ENCODE data around the gene METTL22.

The METTL22 gene, protein sequence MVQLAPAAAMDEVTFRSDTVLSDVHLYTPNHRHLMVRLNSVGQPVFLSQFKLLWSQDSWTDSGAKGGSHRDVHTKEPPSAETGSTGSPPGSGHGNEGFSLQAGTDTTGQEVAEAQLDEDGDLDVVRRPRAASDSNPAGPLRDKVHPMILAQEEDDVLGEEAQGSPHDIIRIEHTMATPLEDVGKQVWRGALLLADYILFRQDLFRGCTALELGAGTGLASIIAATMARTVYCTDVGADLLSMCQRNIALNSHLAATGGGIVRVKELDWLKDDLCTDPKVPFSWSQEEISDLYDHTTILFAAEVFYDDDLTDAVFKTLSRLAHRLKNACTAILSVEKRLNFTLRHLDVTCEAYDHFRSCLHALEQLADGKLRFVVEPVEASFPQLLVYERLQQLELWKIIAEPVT

DNA sequence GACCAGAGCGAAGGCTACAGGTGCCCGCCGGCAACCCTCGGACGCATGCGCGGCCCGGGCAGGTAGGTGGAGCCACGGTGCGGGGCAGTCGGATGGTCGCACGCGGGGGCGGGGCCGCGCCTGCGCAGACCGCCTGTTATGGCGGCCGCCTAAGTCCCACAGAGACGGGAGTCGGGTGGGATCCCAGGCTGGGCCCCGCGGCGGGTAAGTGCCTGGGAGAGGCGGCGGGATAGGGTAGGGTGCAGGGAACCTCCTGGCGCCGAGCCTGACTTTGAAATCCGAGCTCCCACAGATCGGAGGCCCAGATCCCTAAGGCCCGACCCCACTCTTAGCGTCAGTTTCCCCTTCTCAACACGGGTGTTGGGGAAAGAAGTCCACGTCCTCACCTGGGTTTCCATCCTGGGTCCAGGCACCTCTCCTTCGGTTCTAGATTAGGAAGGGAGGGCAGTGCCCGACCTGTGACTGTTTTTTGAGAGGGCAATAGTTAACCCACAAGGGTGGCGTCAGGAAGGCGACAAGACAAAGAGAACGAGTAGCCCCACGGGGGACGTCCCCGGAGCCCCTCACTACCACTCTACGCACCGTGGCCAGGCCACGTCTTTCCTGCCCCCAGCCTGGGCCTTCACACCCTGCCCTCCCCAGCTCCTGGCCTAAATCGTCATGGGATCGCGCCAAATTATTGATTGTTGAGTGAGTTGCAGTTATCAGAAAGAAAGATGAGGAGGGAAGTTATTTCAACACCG is at the start of gene METTL22:
Gene METTL22, plus strand, starts transcription at position 127 of the 743 bp plus-strand sequence. CDS start 3,968 bp downstream, outside the sequence.
- DNase-seq: peak; percentile 89

DNA sequence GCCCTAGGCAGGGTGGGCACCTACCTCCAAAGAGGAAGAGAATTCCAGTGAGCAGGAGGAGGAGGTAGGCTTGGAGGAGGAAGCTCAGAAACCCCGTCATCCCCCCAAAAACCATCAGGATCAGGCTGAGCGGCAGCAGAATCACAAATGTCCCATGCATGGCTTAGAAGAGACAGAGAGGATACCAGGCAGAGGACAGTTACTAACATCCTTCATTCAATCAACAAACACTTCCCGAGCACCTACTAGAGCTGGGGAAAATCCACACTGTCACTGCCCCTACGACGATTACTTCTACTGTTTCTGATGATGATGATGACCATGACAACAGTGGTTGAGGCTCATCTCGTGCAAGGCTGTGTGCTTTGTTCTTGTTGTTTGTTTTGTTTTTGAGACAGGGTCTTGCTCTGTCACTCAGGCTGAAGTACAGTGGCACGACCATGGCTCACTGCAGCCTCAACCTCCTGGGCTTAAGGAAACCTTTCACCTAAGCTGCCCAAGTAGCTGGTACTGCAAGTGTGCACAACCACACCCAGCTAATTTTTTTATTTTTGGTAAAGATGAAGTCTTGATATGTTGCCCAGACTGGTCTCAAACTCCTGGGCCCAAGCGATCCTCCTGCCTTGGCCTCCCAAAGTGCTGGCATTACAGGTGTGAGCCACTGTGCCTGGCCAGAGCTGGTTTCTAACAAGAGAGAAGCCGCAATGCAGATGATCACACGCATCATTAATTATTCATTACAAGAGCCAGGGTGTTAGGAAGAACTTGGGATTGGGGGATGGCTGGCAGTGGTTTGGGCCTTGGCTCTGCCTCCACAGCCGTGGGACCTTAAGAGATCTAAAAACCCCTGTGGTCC is 49.2 kb upstream of the METTL22 start:
- DNase-seq: no peak

DNA sequence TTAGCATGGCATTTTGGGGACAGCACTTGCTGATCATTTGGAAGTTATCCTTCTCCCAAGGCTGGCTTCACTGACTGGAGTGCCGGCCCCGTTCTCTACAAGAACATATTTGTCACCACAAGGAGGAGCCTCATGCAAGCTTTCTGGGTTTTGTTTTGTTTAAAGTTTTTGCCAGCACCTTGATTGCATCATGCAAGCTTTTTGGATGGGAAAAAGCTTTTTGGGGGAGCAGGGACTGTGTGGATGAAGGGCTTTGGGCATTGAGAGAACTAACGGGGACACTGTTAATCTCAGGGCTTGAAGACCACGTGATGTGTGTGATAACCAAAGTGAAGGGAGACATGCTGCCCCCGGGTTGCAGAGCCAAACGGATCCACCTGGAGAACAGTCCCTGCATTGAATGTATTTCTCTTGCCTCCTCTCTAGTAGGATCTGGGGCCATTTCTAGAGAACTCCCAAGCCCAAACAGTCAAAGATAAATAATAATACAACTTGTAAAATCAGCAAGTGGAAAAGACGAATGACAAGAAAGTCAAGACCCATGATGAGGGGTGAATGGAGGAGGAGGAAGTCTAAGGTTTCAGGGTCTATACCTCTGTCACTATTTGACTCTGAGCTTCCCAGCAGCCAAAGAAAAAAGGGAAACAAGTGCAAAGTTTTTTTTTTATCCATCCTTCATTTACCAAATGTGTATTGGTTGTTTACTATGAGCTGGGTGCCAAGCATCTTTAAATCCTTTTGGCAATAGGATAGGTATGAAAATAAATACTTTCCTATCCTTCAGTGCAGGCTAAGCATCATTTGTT is 48.4 kb upstream of the METTL22 start:
- no peak for DNase-seq

DNA sequence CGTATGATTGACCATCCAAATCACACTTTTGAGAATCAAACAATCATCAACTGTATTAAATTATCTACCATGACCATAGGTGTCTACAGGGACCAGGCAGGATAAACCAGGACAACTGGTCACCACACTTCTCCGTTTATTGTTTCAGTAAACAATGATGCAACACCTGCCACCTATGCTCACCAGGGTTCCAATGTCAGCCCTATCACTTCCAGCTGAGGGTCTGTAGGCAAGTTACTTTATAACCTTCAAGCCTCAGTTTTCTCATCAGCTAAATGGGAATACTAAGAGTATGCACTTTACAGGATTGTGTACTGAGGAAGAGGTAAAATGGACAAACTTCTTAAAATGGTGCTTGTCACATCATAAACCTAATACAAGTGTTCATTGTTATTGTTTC is 46.1 kb upstream of the METTL22 start:
- no peak for DNase-seq

DNA sequence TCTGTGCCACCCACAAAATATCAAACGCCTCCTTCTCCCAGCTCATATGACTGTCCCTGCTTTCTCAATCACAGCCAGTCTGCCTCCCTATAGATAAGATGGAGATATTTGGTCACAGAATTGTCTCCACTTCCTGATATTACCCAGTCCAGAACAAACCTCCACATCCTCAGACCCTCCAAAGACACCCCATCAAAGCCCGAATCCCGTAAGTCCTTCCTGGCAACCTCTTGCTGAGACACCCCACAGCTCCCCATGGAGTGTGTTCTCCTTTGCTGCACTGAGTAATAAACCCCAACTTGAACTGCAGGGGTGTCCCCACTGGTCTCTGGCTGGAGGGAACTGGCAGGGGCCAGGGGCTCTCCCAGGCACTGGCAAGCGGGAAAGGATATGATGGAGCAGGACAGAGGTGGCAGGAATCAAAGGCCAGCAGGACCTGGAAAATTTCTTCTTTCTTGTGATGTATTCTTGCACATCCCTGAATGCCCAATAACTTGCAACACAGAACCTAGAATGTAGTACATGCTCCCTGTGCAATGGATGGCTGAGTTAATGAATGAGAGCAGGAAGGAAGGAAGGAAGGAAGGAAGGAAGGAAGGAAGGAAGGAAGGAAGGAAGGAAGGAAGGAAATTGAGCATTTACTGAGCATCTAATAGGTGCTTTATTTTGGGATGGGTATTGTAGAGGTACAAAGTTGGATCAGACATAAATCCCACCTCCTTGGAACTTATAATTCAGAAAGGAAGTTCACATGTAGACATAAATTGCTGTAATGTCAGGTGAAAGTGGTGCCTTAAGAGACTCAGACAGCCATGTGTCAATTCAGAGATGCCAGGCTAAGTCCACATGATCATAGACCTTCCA is 45.1 kb upstream of the METTL22 start:
- no peak for DNase-seq

DNA sequence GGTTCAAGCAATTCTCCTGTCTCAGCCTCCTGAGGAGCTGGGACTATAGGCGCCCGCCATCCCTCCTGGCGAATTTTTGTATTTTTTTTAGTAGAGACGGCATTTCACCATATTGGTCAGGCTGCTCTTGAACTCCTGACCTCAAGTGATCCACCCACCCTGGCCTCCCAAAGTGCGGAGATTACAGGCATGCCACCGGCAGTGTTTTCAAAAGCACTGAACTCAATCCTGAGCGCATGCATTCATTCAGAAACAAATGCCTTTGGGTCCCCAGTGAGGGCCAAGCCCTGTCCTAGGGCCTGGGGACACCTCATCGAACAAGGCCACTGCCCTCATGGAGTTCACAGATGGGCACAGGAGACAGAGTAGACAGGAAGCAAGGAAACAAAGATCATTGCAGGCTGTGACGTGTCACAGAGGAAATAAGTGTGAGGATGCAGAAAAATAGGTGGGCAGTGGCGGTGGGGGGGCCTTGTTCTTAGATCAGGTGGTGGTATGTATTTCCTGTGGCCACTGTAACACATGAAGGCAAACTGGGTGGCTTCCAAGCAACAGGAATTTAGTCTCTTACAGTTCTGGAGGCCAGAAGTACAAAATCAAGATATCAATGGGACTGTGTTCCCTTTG is 43.7 kb upstream of the METTL22 start:
- DNase-seq: no peak

DNA sequence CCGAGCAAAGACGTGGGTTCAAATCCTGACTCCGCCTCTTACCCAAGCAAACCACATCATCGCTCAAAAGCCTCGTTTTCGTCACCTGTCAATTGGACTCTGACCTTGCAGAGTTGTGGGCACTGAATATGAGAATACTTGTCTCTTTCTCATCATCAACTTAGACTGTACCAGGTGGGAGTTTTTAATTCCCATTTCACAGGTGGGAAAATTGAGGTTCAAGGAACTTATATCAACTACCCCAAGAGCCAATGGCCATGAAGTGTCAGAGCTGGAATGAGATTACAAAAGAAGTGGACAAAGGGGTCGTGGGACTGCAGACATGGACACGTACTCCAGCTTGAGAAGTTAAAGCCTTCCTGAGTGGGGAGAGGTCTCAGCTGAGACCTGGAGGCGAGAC is 41.9 kb upstream of the METTL22 start:
- no peak for DNase-seq

DNA sequence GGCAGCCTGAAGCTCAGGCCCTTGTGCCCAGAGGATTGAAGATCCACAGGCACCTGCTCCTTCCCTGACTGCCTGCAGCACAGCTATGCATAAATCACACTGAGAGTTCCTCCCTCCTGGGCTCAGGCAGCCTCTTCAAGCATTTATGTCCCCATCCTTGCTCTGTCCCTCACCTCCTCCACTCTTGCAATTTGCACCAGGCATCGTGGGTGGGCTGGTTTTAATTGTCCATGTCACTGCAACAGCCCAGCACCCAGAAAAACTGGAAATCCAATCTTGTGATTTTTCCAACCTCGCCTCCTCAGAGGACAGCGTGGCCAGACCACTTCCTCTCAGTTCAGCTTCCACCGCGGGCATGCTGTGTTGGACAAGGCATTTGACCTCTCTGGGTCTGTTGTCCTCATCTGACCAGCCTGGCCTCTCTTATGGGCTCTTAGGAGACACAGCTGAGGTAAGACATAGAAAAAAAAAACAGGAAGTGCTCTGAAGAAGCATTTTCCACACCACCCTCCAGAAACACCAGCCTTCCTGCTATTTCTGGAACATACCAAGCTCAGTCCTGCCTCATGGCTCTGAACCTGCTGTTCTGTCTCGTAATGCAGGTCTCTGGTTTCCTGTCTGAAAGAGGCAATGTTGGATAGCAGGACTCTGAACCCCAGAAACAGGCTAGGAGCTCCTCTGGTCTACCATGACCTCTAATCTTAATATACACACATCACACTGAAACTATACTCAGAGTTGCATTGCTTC is 39.5 kb upstream of the METTL22 start:
- DNase-seq: no peak

DNA sequence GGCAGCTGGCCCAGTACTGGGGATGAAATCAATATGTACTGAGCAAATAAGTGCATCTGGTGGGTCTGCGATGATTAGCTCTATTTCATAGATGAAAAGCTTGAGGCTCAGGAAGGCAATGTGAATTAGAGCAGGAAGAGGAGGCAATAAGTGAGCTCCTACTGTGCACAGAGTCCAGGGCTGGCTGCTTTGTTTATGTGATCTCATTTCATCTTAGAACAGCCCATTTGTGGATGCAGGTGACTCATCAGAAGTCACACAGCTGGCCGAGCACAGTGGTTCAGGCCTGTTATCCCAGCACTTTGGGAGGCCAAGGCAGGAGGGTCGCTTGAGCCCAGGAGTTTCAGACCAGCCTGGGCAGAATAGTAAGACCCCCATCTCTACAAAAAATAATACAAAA is 38.3 kb upstream of the METTL22 start:
- no peak for DNase-seq

DNA sequence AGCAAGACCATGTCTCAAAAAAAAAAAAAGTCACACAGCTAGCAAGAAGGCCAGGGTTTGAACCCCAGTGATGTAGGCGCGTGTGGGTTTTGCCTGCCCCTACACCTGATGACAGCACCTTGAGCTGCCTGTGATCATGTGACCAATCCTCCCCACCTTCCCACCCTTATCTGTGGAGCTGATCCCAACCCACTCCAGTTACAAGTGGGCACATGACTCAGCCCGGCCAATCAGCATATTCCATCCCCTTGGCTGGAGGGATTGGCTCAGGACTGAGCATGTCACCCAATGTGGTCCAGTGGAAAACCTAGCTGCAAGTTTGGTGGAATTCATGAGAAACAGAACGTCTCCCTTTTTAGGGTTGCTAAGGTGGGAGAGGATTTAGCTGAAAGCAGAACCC is 37.8 kb upstream of the METTL22 start:
- no peak for DNase-seq

DNA sequence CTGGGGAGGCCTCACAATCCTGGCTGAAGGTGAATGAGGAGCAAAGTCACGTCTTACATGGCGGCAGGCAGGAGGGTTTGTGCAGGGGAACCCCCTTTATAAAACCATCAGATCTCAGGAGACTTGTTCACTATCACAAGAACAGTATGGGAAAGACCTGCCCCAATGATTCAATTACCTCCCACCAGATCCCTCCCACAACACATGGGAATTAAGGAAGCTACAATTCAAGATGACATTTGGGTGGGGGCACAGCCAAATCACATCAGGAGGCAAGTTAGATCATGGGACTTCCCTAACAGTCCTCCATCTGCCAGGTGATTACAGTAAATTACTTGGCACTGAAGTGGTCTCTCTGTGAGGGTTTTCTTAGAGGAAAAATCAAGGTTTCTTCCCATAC is 36.5 kb upstream of the METTL22 start:
- DNase-seq: no peak

DNA sequence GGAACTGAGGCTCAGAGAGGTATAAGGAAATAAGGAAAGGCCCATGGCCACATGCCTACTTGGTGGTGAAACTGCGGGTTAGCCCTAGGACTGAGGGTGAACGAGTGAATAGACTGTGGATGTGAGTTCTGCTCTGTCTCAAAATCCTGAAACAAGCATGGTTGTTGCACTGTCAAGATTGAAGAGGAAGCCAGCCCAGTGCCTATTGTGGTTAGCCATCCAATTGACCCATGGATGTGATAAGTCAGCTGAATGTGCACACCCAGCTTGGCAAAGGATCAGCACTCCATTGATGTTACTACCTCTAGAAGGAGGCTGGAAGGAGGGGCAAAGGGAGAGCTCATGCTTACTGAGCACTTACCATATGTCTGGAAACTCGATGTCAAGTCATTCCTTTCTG is 35.6 kb upstream of the METTL22 start:
- no peak for DNase-seq

DNA sequence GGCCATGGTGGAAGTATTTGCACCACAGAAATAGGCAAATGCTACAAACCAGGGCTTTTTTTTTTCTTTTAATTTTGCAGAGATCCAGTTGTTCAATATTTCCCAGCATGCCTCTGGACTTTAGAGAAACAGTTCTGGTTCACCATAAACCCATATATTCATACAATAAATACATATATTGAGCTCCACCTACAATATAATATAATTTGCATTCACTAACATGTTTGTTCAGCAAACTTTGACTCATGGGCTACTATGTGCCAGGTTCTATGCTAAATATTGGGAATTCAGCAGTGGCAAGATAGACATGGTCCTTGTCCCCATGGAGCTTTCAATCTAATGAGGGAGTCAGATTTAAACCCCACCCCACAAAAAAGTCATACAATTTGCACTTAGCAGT is 34.4 kb upstream of the METTL22 start:
- no peak for DNase-seq

DNA sequence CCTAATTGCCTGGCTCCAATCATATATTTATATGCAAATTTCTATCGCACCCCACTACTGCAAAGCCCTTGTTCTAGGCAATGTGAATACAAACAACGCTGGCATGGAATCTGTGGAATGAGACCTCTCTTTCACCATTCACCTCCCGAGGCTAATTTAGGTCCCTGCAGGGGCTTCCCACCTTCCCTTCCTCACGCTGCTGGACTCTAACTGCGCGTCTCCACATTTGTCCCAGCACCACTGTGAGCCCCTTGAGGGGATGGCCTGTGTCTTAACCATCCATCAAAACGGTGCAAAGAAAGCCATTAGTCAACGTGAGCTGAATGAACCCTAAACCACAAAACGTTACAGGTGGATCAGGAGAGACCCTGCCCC is 32.8 kb upstream of the METTL22 start:
- no peak for DNase-seq

DNA sequence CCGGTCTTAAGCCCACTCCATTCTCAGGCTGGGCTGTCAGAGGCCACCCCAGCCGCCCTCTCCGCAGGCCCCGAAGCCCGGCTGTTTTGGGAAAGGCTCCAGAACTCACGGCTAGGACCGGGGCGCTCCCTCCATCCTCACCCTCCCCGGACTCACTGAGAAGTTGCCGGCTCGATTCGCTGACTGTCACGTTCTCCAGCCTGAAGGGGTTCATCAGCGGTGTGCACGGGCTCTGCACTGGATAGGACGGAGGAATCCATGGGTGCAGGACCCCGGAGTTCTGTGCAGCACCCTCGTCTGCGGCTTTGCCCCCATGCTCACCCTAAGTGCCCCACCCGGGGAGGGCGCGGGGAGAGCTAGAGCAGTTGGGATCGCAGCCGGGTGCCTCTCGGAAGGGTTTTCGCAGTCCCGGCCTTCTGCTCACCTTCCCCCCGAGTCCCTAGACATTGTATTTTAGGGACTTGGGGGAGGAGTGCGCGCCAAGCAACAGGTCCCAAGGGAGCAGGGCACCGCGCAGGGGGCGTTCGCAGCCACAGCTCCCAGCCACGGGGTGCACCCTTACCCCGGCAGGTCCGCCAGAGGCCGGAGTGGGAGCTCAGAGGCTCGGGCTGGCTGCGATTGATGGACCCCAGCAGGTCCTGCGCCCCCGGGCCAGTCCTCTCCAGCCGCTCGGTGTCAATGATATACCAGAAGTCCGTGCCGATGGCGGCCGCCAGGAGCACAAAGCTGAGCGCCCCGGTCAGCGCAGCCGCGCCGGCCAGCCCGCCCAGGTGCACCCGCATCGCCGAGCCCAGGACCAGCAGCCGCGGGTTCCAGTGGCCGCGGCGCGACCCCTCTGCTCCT is 32.2 kb upstream of the METTL22 start:
- DNase-seq: no peak

DNA sequence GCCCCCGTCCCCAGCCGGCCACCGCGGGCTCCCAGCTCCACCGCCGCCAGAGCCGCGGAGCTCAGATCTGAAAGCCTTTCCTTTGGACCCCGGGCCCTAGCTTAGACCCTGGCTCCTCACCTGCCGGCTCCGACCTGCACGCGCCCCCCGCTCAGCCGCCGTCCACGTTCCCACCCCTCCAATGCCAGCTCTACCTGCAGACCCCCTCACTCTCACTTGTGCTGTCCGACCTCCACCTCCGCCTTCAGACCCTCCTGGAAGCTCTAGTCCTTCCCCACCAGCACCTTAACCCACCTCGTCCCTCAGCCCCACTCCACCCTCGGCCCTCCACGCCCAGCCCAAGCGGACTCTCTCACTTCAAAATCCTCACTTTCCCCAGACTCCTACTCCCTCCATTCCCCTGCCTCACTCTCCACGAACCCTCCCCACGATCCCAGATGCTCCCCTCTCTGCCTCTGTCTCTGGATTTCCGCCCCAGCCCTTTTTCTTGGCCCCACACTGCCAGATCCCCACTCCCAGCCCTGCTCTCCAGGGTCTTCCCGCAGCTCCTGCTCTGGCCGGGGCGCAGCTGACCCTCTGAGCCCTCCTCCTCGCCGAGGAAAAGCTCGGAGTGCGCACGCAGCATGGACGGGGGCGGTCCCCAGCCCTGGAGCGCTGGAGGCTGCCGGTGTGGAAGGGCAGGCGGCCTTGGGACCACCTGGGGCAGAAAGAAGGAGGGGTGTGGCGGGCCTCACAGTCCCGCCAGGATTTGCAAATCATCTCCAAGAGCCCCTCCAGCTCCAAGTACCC is 31.4 kb upstream of the METTL22 start, which contains the start of gene TMEM114:
Gene TMEM114, minus strand, starts transcription at position 612 of the 789 bp plus-strand sequence. CDS start 673 bp downstream, outside the sequence.
- no peak for DNase-seq

DNA sequence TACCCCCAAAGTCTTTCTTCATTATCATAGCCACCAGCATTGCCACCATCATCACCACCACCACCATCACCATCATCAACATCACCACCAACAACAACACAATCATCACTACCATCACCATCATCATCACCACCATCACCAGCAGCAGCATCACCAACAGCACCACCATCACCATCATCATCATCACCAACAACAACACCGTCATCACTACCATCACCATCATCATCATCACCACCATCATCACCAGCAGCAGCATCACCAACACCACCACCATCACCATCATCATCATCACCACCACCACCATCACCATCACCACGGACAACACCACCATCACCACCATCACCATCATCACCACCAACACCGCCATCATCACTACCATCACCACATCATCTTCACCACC is 30.7 kb upstream of the METTL22 start:
- no peak for DNase-seq

DNA sequence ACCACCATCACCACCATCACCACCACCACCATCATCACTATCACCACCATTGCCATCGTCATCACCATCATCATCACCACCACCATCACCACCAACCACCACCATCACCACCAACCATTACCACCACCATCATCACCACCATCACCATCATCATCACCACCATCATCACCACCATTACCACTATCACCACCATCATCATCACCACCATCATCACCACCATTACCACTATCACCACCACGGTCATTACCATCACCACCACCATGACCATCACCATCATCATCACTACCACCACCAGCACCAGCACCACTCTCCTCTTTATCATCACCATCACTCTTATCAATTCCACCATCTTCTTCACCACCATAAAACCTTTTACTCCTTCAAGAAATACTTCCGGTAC is 30.0 kb upstream of the METTL22 start:
- DNase-seq: no peak

All from stimulated activated naive CD4-positive, alpha-beta T cell treated with Interleukin-2 at 50 U/mL for 16 hours (primary cell).